Stimulated activated naive CD8-positive, alpha-beta T cell treated with anti-CD3 and anti-CD28 coated beads, Interleukin-15, Interleukin-2, amounts not matched to agents 100 U/mL and 50 U/mL, for 24 hours (primary cell): ENCODE measurements around the gene E4F1.

Experiments
- ATAC-seq: fragments of 150-1000 bp; cut with Tn5 transposase; one replicate; pipeline ENCODE4 v1.10.0; 2021
- DNase-seq: peaks from one replicate; pipeline ENCODE4 v3.0.0; 2021

Gene E4F1

GRCh38 chr16:2206780-2207433, 16.5 kb upstream of the E4F1 start:
- DNase-seq (no peak), ATAC-seq (no peak)

- no peak for ATAC-seq
- DNase-seq, result no peak
Measured at GRCh38 chr16:2207872-2208271, 15.5 kb upstream of the E4F1 start.

- no peak for ATAC-seq
Measured at GRCh38 chr16:2208308-2208707, 15.1 kb upstream of the E4F1 start.

GRCh38 chr16:2208772-2209171, 14.6 kb upstream of the E4F1 start:
- no peak for DNase-seq
- no peak for ATAC-seq

More at GRCh38 chr16:2208308-2208707, 15.1 kb upstream of the E4F1 start:
- no peak for DNase-seq

GRCh38 chr16:2209258-2210008, 14.0 kb upstream of the E4F1 start:
- DNase-seq (no peak), ATAC-seq (no peak)

- ATAC-seq (no peak), DNase-seq (no peak)
Measured at GRCh38 chr16:2210009-2210332, 13.4 kb upstream of the E4F1 start.

- ATAC-seq (no peak), DNase-seq (no peak)
Measured at GRCh38 chr16:2210386-2211365, 12.7 kb upstream of the E4F1 start, which contains the start of gene BRICD5. Gene BRICD5, minus strand, starts transcription at chr16:2210863. Its CDS starts 30 bp downstream, at chr16:2210833.

- no peak for DNase-seq
- ATAC-seq, result no peak
Measured at GRCh38 chr16:2211923-2212347, 11.5 kb upstream of the E4F1 start.

- ATAC-seq, result no peak
- no peak for DNase-seq
Measured at GRCh38 chr16:2212362-2213324, 10.7 kb upstream of the E4F1 start.

GRCh38 chr16:2213817-2214718, 9.3 kb upstream of the E4F1 start:
- DNase-seq, result no peak
- no peak for ATAC-seq

- DNase-seq (no peak), ATAC-seq (no peak)
Measured at GRCh38 chr16:2214719-2214968, 8.7 kb upstream of the E4F1 start, which contains the start of gene PGP. Gene PGP, minus strand, starts transcription at chr16:2214840. Its CDS starts 63 bp downstream, at chr16:2214777.

GRCh38 chr16:2216330-2216729, 7.1 kb upstream of the E4F1 start:
- no peak for ATAC-seq

GRCh38 chr16:2223942-2224486, 623 bp downstream of the E4F1 start:
- ATAC-seq, result peak; percentile 4
- peak; percentile 39 for DNase-seq

More at GRCh38 chr16:2216330-2216729, 7.1 kb upstream of the E4F1 start:
- no peak for DNase-seq

- ATAC-seq (no peak), DNase-seq (no peak)
Measured at GRCh38 chr16:2226245-2226793, 2.9 kb downstream of the E4F1 start.

GRCh38 chr16:2226918-2227317, 3.5 kb downstream of the E4F1 start:
- DNase-seq, result no peak
- ATAC-seq, result no peak

- ATAC-seq, result no peak
Measured at GRCh38 chr16:2228161-2228824, 4.9 kb downstream of the E4F1 start.

GRCh38 chr16:2229091-2229490, 5.7 kb downstream of the E4F1 start:
- no peak for ATAC-seq
- DNase-seq, result no peak

More at GRCh38 chr16:2228161-2228824, 4.9 kb downstream of the E4F1 start:
- no peak for DNase-seq

- ATAC-seq (no peak), DNase-seq (no peak)
Measured at GRCh38 chr16:2229632-2230250, 6.3 kb downstream of the E4F1 start.

GRCh38 chr16:2230376-2230775, 7.0 kb downstream of the E4F1 start:
- ATAC-seq (no peak), DNase-seq (no peak)
